NCI-H2171 (cell line): ENCODE measurements around the gene FAM124A.
"Not testable (repeated sequence)": the region's sequence is repeated elsewhere in the genome, so short reads cannot be mapped to it uniquely, and the experiment has no call there.

Experiments used
- DNase-seq: peaks from one replicate; lab custom pipeline; 2025; lab: John Stamatoyannopoulos, UW

FAM124A gene

DNA sequence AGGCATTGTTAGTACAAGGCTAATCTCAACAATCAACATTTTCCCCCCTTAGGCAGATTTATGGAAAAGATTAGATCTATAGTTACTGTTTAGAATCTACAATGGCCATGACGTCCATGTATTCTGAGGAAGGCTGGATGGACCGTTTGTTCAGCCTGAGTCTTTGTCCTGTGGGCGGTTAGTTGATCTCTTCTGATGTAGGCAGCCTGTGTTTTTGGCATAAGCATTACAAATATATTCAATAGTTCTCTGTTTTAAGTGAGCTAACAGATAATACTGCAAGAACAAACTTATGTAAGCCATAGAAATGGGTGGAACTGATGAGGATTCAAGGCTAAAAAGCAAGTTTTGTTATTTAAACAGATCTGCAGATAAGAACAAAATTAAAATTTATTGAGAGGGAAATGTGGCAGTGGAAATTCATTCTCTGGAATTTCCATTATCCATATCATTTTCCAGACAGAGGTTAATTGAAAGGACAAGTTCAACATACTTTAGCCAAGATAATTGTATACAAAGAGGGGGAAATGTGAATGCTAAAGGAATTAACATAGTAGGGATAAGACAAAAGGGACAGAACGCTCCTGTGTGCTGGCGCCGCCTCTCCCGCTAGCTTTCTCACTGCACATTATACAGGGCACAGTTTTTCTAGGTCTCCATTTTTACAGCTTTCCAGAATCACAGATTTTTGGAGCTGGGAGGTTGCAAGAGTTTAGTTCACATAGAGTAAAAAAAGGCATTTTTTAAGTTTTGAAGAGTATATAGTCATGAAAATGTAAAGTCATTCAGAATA, 48.6 kb downstream of the FAM124A start:
- no peak for DNase-seq

DNA sequence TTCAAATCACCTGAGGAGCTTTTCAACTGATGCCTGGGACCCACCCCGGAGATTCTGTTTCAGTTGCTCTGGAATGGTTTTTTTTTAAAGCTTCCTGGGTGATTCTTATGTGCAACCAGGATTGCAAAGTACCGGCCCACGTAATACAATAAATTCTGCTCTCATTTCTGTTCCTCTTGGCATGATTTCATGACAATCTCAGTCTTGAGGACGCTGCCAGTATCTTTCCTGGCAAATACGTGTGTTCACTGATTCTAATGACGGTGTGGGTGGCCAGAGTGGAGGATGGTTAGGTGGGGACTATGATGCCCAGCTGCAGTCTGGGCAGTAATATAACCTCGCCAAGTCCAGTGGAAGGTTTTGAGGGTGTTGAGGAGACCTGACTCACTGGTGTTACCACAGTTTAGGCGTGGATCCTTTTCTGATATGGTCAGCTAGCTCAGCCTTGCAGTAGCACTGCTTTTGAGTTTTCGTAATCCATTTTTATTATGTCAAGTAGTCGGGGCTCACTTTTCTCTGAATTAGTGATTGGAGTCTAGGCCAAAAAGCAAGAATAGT, 49.4 kb downstream of the FAM124A start:
- DNase-seq: no peak

DNA sequence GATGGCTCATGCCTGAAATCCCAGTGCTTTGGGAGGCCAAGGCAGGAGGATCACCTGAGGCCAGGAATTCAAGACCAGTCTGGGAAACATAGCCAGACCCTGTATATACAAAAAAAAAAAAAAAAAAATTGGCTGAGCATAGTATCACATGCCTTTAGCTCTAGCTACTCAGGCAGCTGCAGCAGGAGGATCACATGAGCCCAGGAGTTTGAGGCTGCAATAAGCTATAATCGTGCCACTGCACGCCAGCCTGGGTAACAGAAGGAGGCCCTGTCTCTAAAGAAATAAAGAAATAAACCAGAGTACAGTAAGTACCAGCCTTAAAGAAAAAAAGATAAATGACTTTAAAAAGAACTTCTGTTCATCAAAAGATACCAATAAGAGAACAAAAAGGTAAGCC, 52.9 kb downstream of the FAM124A start:
- DNase-seq: peak; percentile 28

DNA sequence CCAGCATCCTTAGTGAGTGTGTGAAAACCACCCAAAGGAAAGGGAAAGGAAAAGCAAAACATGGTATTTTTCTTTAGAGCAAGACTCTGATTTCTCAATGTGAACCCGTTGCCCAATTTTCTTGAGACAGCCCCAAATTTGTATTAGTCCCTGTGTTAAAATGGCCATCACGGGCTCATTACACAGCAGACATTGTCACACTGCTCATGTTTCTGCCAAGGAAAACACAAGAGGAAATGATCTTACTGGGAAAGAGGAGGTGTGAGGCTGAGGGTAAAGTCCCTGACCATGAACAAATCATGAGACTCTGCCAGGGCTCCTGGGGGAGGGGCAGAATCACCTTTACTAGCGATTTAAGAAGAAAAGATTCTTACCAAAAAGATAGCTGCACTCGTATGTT, 54.4 kb downstream of the FAM124A start:
- no peak for DNase-seq

DNA sequence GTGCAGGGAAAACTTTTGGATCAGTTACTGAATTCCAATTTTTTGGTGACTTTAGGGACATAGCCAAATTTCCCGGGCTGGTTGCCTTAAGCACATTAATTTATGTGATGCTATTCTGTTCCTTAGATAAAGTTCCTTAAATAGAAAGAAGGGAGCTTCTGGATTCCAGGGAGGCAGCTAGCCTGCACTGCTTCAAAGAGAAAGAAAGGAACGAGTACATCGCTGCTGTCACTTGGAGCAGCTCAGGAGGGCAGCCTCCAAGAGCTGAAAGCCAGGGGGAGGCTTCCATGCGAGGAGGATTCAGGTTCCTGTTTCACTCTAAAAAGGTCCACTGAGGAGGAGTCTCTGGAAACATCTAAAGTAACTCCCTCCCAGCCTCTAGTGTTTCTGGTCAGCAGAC, 55.7 kb downstream of the FAM124A start:
- DNase-seq: no peak

DNA sequence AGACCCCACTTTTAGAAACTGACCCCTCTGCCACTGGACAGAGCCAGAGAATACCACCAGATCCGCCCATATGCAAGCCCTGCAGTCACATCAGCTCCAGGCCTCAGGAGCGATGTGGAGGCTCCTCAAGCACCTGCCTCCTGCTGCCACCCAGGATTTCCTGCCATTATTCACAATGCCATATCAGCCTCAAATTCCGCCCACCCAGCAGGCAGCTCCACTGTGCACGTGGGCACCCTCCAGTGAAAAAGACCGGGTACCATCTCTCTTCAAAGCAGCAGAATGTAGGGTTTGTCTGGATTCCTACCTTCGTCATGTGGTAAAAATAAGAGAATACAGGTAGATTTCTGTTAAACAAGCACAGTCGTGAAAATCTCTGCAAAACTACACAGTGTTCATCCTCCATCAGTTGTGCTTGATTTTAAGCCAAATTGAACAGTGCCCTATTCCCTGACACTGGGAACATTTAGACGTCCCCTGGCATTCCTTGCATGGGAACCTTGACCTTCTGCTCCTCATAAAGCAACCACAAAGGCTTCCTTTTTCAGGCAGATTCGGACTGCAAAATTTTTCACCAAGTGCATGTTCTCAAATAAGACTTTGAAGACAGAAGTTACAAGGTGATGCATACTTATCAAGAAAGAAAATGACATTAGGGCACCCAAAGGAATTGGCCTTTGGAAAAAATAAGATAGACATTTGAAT, 56.4 kb downstream of the FAM124A start:
- DNase-seq: no peak

DNA sequence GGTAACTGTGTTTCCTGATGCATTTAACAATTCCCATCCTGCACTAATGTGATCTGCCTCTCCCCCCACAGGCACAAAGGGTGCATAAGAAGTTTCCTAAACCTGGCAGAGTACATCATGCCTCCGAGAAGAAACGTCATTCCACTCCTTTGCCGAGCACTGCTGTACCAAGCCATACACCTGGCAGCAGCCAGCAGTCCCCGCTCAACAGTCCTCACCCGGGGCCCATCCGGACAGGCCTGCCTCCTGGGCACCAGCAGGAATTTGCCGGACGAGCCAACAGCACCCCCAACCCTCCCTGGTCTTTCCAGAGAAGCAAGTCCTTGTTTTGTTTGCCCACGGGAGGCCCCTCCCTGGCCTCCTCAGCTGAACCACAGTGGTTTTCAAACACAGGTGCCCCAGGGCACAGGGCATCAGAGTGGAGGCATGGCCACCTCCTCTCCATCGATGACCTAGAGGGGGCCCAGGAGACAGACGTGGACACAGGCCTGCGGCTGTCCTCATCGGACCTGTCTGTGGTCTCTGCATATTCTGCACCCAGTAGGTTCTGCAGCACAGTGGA, 58.3 kb downstream of the FAM124A start:
- DNase-seq: no peak

DNA sequence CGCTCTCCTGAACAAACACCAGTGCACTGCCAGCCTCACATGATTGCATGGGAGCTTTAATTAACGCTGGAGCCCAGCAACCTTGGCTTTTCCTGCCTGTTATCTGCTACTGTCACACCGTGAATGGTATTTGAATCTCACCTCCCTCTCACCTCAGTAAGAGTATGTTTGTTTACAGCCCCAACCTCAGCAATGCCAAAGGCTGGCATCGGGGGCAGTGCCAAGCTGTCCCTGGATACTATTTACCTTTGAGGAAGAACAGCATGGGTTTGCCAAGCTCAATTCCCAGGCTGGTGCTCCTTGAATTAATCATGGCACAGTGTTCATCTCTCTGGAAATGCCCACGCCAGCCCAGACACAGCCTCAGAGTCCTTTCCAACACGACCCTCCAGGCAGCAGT, 60.1 kb downstream of the FAM124A start:
- no peak for DNase-seq

DNA sequence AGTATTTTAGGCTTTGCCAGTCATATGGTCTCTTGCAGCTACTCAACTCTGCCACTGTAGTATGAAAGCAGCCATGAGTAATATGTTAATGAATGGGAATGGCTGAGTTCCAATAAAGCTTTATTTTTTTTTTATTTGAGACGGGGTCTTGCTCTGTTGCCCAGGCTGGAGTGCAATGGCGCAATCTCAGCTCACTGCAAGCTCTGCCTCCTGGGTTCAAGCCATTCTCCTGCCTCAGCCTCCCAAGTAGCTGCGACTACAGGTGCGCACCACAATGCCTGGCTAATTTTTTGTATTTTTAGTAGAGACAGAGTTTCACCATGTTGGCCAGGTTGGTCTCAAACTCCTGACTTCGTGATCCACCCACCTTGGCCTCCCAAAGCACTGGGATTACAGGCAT, 60.7 kb downstream of the FAM124A start:
- DNase-seq: not testable (repeated sequence)

DNA sequence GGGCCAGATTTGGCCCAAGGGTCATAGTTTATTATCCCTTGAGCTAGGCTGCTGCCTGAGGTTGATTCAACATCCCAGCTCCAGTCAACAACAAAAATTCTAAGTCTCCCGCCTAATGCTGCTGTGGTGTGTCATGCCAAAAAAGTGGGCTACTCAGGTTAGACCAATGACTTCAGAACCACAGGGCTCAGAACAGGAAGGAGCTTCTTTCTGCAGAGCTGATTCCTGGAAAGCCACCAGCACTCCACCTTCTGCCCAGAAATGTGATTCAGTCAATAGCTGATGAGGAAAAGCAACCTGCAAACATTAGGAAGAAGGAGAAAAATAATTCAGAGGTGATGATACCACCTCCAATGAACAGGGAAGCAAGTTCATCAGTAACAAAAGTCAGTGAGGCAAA, 61.2 kb downstream of the FAM124A start:
- DNase-seq: no peak

DNA sequence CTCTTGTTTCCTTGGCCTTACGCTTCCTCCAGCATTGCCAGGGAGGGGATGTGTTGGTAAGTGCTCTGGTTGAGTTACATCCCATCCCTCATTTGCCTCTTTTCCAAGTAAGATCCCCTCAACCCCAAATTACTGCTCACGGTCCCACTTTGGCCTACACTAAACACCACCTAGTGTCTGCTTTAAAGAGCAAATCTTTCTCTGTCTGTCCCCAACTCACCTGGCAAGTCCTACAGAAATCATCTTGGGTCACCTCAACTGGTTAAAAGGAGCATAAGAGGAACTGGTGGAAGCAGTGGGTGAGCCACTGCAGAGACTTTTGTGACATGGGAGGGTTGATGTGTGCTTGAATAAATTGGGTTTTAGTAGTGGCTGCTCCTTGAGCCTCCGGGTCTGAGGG, 62.1 kb downstream of the FAM124A start:
- no peak for DNase-seq

DNA sequence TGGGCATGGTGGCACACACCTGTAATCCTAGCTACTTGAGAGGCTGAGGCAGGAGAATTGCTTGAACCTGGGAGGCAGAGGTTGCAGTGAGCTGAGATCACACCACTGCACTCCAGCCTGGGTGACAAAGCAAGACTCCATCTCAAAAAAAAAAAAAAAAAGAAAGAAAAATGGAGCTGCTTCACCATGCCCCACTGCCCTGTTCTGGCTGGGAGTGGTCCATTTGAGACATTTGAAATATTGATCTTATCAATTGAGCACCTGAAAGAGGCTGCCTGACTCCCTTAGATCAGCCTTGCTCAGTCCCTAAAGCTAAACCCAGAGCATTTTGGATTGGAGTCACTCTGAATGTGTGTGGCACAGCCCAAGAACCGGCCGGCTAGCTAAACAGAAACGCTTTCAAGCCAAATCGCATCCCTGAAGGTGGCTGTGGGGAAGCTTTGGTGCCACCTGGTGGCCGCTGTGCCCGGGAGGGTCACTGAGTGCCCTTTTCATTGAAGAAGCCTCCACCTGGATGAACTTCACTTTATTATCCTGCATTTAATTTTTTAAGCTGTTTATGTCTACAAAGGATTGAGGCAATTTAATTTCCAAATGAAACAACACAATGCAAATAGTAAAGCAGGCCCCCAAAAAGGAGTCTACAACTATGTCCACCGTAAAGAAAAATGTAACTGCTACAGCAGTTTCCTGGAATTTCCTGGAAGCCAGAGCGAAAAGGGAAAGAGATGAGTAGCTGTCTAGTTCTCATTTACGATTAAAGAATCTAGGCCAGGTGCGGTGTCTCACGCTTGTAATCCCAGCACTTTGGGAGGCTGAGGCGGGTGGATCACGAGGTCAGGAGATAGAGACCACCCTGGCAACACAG, 64.2 kb downstream of the FAM124A start:
- peak; percentile 39 for DNase-seq

DNA sequence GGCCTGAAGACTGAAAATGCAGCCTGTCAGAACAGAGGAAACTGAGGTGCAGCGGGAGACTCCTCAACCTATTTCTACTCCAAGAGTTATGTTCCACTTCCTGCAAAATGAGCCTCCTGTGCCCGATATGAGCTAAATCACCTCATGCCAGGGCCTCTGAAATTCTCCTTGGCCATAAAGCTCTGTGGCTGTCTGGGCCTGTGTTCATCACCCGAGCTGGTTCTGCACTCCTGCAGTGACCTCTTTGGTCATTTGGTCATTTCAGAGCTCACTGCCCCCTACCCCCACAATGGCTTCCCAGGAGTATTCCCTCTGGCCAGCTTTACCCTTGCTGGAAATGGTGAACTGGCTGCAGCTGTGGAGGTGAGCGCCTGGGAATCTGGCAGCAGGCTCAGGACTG, 65.6 kb downstream of the FAM124A start:
- DNase-seq: no peak

DNA sequence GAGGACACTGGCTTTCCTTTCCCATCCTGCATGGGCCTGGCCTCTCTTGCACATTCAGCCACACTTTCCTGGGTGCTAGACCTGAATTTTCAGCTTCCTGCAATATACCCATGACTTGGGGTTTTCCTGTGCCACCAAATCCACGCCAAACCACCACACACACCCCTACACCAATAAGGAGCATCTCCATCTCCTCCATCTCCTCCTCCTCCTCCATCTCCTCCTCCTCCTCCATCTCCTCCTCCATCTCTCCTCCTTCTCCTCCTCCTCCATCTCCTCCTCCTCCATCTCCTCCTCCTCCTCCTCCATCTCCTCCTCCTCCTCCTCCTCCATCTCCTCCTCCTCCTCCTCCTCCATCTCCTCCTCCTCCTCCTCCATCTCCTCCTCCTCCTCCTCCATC, 66.1 kb downstream of the FAM124A start:
- not testable (repeated sequence) for DNase-seq

DNA sequence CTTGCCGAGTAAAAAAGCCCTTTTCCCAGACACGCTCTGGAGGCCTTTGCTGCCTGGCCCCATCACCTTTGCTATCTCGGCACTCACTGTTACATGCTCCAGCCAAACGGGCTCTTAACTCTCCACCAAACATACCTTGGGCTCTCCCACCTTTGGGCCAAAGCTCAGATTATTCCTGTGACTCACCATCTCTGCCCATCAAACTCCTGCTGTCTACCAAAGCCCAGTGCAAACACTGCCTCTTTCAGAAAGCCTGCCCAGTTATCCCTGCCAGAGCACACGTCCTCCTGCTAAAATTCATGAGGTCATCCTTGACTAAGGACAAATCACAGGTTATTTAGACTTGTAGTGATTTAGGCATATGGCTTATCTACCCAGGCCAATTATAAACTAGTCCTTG, 69.1 kb downstream of the FAM124A start:
- DNase-seq: no peak

DNA sequence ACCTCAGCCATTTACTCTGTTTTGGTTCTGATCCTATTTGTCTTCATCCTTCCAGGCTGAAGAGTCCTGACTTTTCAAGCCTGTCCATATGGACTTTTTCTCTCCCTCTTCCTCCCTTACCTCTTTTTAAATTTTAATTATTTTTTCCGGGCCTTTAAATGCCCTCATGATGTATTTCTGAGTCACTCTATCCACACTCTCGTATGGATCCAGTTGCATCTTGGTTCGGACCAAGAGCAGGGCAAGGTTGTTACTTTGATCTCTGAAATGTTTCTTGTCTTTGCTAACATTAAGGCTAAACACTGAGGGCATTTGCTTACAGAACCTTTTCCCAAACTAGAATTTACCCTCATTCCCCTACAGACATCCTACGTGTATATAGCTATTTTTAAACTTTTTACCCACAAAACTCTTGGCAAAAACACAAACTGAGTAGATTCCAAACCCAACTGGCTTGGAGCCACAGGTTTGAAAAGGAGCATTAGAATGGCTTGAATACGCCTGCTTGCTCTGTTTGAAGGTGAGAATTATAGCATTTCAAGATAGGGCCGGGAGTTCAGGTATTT, 69.9 kb downstream of the FAM124A start:
- no peak for DNase-seq

DNA sequence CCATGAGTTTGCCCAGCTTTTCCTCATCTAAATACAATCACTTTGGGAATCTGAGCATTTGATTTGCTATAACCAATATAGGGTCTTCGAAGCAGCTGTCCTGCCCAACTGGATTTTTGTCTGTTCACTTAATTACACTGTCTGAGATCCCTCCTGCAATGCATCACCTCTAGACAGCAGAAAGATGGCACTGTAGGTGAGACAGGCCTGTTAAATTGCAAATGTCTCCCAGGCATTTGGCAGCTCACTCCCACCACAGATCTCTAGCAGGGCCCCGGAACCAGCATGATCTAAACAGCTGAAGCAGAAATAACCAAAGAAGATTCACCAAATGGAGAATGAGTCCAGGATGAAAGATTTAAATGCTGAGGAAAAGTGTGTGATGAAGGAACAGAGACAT, 75.4 kb downstream of the FAM124A start:
- DNase-seq: no peak

DNA sequence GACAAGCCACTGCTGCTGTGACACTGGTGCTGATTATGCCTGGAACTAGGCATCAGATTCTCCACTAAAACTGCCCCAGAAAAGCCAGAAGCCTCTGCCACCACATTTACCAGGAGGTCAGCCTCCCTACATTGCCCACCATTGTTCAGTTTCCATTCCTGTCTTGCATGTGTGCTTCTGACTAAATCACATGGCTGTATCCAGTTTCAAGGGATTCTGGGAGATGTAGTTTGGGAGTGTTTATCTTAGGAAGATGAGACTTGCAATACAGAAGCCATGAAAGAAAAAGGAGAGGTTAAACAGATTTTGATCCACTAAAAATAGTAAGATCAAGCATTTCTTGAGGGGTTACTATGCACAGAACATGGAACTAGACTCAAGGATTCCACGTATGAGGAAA, 76.6 kb downstream of the FAM124A start:
- peak; percentile 15 for DNase-seq

DNA sequence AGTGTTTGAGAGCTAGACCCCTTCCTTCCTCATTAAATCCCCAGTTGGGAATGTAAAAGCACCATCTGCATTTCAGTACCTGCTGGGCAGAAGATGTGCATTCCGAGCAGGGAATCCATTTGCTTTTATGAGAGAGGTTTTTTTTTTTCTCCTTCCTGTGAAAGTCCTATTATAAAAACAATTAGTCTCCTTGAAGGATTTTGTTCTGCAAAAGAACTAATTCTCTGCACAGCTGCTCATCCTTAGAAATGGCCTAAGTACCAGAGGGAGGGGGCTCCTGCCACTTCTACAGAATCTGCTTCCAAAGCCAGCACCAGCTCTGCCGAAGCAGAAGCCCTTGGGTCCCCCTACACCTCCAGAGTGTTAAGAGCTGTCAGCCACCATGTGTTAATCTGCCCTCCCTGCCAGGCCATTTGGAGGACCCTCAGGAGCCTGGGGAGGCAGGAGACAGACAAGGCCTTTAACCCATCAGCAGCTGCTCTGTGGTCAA, 80.9 kb downstream of the FAM124A start:
- no peak for DNase-seq

DNA sequence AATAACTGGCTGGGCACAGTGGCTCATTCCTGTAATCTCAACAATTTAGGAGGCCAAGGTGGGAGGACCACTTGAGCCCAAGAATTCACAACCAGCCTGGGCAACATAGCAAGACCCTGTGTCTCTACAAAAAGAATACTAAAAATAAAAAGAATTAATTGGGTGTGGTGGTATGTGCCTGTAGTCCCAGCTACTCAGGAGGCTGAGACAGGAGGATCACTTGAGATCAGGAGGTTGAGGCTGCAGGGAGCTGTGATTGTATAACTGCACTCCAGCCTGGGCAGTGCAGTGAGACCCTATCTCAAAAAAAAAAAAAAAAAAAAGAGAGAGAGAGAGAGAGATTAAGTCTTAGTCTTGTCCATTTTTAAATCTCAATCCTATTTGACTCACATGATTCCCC, 81.7 kb downstream of the FAM124A start:
- no peak for DNase-seq

DNA sequence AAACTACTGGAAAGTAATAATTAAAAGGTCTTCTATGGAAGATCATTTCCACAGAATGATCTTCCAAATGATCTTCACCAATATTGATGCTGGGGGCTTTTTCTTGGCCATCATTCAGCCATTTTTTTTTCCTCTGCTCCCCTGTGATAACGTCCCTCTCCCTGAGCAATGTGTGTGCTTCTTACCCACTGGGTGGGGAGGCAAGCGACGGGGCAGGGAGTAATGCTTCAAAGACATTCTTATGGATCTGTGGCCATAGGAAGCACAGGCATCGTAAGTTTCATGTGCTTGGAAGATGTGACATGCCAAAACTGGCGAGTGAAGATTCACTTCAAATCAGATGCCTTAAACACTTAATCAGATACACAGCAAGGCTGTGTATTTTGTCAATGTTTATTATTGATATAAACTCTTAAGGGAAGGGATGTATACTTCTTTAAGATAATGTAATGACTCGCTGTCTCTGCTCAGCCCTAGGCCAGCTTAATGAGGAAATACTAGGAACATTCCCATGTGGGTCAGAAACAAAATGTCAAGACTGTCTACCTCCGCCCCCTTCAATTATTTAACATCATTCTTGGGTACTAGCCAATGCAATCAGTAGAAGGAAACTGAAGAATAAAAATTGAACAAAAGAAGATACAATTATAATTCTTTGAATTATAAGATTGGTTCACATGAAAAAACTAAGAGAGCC, 83.2 kb downstream of the FAM124A start:
- no peak for DNase-seq
